Pancreas (tissue), 10 donors: ENCODE results near the gene SLC50A1. TPM values are rescaled to one million over a fixed set of nuclear protein-coding genes. Genes with fewer than 3 reads are reported as not detected.
"Not testable (repeated sequence)": the region's sequence is repeated elsewhere in the genome, so short reads cannot be mapped to it uniquely, and the experiment has no call there.

Experiments used
- ATAC-seq, 4 donors: fragments of 200-7000 bp; cut with Tn5 transposase; one replicate each; pipeline versions ENCODE4 v1.8.0 to v1.9.1; 2020; ENCODE audit warnings: mild to moderate bottlenecking in 4 of 4, moderate library complexity in 4 of 4
- DNase-seq, 6 donors: peaks; one replicate each; pipeline ENCODE4 v3.0.0-alpha.2; 2020
- FAIRE-seq: peaks from 2 replicates; lab custom pipeline; 2012; peaks lifted over from hg19 to GRCh38; lab: Jason Lieb, UNC
- H3K27ac ChIP-seq, 4 donors: fragments of 200-600 bp; sonication (generic); 1 replicate in 3 of 4; 2 replicates in 1 of 4; pipeline versions ENCODE4 v1.5.0 to v1.8.0; 2020
- H3K27me3 ChIP-seq, 4 donors: fragments of 200-600 bp; one replicate each; pipeline ENCODE4 v1.8.0; 2021
- H3K36me3 ChIP-seq, 3 donors: fragments of 200-600 bp; sonication (generic) in 1 of 3; one replicate each; pipeline versions ENCODE4 v1.5.0 to v1.8.0; 2020 to 2021
- H3K4me1 ChIP-seq, 3 donors: fragments of 200-600 bp; one replicate each; pipeline ENCODE4 v1.8.0; 2021
- H3K4me3 ChIP-seq, 4 donors: fragments of 200-600 bp; sonication (generic) in 2 of 4; one replicate each; pipeline versions ENCODE4 v1.5.0 to v1.8.0; 2020 to 2021
- H3K9me3 ChIP-seq, 4 donors: fragments of 200-600 bp; one replicate each; pipeline ENCODE4 v1.8.0; 2021
- WGBS, 2 donors: extraction: QIAGEN DNeasy Blood & Tissue Kit; methylation state at CpG; one replicate each; pipeline ENCODE4 v1.1.7; 2013; 5-methylcytosine and 5-hydroxymethylcytosine counted together
- intact Hi-C, 3 donors: fragments of 100-400 bp; cut with DNase I; formaldehyde crosslinking; loops; one replicate each; pipeline versions ENCODE4 v1.11.1 to v1.14.2; 2022
- polyA plus RNA-seq, 2 donors: library from polyadenylated mRNA; stranded (reverse); fragments of 200-250 nt; gene quantifications; one replicate each; pipeline ENCODE4 v1.2.3, GENCODE V29; 2013
- total RNA-seq, 6 donors: library from RNA; stranded (reverse); fragmentation: NEBNext Ultra II Directional in 4 of 6; extraction: Animal tissue kit (Norgen Biotek cat#: 25700) in 4 of 6; gene quantifications; one replicate each; pipeline versions ENCODE4 v1.2.1 to v1.2.4, GENCODE V29; 2021 to 2023
- TF ChIP-seq, protein P1 (sequence below), 4 donors: fragments of 200-600 bp; sonication (generic) in 3 of 4; IDR thresholded peaks; one replicate each; pipeline versions ENCODE4 v1.5.0 to v1.8.0; 2021; ENCODE audit warnings: antibody characterized with exemption in 4 of 4
- donor health status: healthy with polysubstance abuse.
- donor health status: DM: no; HTN: no; CAD: no; lungs with moderate emphysema.
- donor health status: DM: no; HTN: no; CAD: no.
- donor health status: control.
- donor health status: control.
- donor health status: Bipolar disorder and iron deficiency.
- donor health status: DM: yes; HTN: yes; CAD: no.
- donor health status: DM: no; HTN: no; CAD: no.
- donor health status: DM: no; HTN: no; CAD: no.
- donor health status: DM: yes; HTN: yes; CAD: no.

Gene SLC50A1
- total and polyA plus RNA-seq, 8 donors: 18.7 to 33.3 (median 29.4) TPM

DNA sequence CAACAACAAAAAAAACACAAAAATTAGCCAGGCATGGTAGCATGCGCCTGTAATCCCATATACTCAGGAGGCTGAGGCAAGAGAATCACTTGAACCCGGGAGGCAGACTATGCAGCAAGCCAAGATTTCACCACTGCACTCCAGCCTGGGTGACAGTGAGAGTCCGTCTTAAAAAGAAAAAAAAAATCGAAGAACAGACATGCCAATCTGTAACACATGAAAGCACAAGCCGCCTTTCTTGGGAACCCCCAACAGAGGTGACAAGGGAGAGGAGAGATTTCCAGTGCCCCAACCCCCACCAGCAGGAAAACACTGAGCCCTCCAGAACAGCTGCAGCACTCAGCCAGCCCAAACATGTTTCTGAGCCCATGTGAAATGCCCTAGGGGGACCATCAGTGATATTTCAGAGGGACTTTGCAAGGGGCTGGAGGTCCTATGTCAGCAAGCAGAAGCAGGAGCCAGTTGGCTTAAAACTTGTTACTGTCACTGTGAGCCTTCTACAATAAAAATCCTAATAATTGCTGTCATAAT is 22.1 kb upstream of the SLC50A1 start:
- Histone ChIP-seq H3K27ac (no peak overlapping the region), H3K4me1 (no peaks in the 10 kb centered on the region), H3K9me3 (no peaks in the 10 kb centered on the region), H3K27me3 (no peaks in the 10 kb centered on the region), H3K4me3 (no peak overlapping the region), H3K36me3 (no peaks in the 10 kb centered on the region)
- DNase-seq (no peak), ATAC-seq (no peak), FAIRE-seq (no peak)
- TF ChIP-seq, protein P1, sequence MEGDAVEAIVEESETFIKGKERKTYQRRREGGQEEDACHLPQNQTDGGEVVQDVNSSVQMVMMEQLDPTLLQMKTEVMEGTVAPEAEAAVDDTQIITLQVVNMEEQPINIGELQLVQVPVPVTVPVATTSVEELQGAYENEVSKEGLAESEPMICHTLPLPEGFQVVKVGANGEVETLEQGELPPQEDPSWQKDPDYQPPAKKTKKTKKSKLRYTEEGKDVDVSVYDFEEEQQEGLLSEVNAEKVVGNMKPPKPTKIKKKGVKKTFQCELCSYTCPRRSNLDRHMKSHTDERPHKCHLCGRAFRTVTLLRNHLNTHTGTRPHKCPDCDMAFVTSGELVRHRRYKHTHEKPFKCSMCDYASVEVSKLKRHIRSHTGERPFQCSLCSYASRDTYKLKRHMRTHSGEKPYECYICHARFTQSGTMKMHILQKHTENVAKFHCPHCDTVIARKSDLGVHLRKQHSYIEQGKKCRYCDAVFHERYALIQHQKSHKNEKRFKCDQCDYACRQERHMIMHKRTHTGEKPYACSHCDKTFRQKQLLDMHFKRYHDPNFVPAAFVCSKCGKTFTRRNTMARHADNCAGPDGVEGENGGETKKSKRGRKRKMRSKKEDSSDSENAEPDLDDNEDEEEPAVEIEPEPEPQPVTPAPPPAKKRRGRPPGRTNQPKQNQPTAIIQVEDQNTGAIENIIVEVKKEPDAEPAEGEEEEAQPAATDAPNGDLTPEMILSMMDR (IDR thresholded peaks at IDR 0.05): no peak
- intact Hi-C loops: no loop called here
- 63 to 64% methylated on average over 5 of the region's 5 CpGs for WGBS, 2 donors

DNA sequence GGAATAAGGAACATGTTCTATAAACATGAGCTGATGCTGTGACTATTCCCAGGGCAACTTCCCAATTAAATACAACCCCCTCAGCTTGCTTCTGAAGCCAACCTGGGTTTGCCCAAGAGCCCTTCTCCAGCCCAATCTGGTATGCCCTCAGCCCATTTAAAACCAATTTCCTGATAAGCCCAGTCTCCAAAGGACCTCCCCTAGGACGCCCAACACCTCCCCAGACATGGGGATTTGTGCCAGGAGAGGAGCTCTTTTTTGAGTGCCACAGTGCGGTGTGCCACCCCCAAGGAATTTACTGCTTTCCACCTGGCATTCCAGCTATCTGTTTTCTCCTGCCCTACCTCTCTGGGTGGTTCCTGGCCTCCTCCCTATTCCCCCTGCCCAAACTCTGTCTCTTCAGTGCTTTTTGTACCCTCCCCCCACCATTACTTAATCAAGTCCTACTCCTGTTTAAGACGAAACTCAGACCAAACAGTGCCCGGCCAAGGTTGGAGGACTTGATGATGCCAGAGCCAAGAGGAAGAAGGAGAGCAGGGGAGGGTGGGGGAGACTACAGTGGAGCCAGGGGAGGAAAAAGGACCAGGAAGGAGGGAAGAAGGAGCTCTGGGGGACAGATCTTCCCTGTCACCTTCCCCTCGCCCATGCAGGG is 19.4 kb upstream of the SLC50A1 start:
- FAIRE-seq: no peak
- WGBS, 2 donors: 48 to 50% methylated on average over 5 of the region's 5 CpGs
- Histone ChIP-seq H3K27ac (no peak overlapping the region), H3K4me3 (no peak overlapping the region), H3K27me3 (no peaks in the 10 kb centered on the region), H3K9me3 (no peaks in the 10 kb centered on the region), H3K4me1 (no peaks in the 10 kb centered on the region), H3K36me3 (no peaks in the 10 kb centered on the region)
- TF ChIP-seq, protein P1 (IDR thresholded peaks at IDR 0.05): no peak
- ATAC-seq: no peak
- no peak for DNase-seq
- intact Hi-C loops: no loop called here

DNA sequence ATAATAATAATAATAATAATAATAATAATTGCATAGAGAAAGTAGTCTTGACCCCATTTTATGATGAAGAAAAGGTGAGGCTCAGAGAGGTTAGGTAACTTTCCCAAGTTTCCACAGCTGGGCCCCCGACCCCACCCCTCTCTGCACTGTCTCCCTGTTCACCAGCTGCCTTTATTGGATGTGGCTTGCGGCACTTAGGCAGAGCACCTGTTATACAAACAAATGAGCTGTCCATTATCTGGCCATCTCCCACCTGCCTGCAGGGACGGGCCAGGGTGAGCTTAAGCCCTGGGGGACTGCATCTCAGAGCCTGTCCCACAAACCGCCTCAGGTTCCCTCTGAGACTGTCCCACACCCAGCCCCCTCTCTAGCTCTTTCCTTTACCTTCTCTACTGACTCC is 18.0 kb upstream of the SLC50A1 start:
- ATAC-seq: no peak
- TF ChIP-seq, protein P1 (IDR thresholded peaks at IDR 0.05): no peak
- 64 to 66% methylated on average over 4 of the region's 4 CpGs for WGBS, 2 donors
- Histone ChIP-seq H3K36me3 (no peaks in the 10 kb centered on the region), H3K27me3 (no peaks in the 10 kb centered on the region), H3K9me3 (no peaks in the 10 kb centered on the region), H3K27ac (no peak overlapping the region), H3K4me3 (no peak overlapping the region), H3K4me1 (no peaks in the 10 kb centered on the region)
- intact Hi-C loops: no loop called here
- no peak for FAIRE-seq
- DNase-seq: no peak

DNA sequence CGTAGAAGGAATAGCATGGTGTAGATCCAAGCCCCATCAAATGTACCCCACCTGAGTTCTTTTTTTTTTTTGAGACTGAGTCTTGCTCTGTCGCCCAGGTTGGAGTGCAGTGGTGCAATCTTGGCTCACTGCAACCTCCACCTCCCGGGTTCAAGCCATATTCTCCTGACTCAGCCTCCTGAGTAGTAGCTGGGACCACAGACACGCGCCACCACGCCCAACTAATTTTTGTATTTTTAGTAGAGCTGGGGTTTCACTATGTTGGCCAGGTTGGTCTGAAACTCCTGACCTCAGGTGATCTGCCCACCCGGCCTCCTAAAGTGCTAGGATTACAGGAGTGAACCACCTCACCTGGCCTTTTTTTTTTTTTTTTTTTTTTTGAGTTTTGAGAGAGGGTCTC is 17.6 kb upstream of the SLC50A1 start:
- FAIRE-seq, H3K4me1 ChIP-seq, H3K27ac ChIP-seq, H3K9me3 ChIP-seq, H3K27me3 ChIP-seq, intact Hi-C loops, H3K36me3 ChIP-seq, DNase-seq, H3K4me3 ChIP-seq, ATAC-seq: not testable (repeated sequence)
- WGBS, 2 donors: 81 to 87% methylated on average over 7 of the region's 7 CpGs

DNA sequence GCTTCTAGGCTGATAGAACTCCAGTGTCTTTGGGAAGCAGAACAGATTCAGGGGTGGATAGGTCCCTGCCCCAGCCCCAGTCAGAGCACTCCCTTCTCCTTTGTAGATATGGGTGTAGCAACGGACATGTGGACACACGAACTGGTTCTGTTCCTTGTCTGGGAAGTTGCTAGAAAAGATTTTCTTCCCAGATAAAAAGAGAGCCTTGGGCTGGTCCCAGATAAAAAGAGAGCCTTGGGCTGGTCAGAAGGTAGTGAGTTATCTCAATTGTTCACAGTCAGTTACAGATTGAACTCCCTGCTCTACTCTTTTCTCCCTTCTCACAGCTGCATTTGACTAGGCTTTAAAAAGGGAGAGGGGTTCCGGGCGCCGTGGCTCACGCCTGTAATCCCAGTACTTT is 15.4 kb upstream of the SLC50A1 start:
- H3K27ac ChIP-seq: no peak overlapping the region
- WGBS, 2 donors: 32 to 57% methylated on average over 6 of the region's 6 CpGs
- no peak overlapping the region for H3K4me3 ChIP-seq

More for the DNA sequence above, 15.4 kb upstream of the SLC50A1 start:
- TF ChIP-seq, protein P1 (IDR thresholded peaks at IDR 0.05): no peak
- no peaks in the 10 kb centered on the region for H3K36me3 ChIP-seq
- ATAC-seq (no peak), DNase-seq (no peak), FAIRE-seq (no peak)
- intact Hi-C loops: no loop called here
- H3K4me1 ChIP-seq: no peaks in the 10 kb centered on the region
- H3K27me3 ChIP-seq: no peaks in the 10 kb centered on the region
- no peaks in the 10 kb centered on the region for H3K9me3 ChIP-seq
